ENCODE results near the gene CDCA4.

- TF ChIP-seq, protein P1, sequence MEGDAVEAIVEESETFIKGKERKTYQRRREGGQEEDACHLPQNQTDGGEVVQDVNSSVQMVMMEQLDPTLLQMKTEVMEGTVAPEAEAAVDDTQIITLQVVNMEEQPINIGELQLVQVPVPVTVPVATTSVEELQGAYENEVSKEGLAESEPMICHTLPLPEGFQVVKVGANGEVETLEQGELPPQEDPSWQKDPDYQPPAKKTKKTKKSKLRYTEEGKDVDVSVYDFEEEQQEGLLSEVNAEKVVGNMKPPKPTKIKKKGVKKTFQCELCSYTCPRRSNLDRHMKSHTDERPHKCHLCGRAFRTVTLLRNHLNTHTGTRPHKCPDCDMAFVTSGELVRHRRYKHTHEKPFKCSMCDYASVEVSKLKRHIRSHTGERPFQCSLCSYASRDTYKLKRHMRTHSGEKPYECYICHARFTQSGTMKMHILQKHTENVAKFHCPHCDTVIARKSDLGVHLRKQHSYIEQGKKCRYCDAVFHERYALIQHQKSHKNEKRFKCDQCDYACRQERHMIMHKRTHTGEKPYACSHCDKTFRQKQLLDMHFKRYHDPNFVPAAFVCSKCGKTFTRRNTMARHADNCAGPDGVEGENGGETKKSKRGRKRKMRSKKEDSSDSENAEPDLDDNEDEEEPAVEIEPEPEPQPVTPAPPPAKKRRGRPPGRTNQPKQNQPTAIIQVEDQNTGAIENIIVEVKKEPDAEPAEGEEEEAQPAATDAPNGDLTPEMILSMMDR (IDR thresholded peaks at IDR 0.05 in 2 of 3, conservative IDR thresholded peaks at IDR 0.05 in 1 of 3; ENCODE audit: control insufficient read depth in 2 of 3, extremely low read depth in 1 of 3, insufficient read depth in 1 of 3, low read depth in 3 of 3, low read length in 3 of 3) = peak in 2 of 3 experiments; percentile 17 to 36; a peak in 2 of 6 replicates
- TF ChIP-seq TCF3 (IDR thresholded peaks at IDR 0.05; ENCODE audit: borderline replicate concordance, insufficient read depth, low read depth, low read length) = no peak
These were observed 8.5 kb downstream of the CDCA4 start for GRCh38 chr14:105012171-105012985.

All from GM12878 (cell line).